HEK293 (cell line): ENCODE results near the gene PDGFD.

ENCODE experiments used
- CTCF ChIA-PET: fragments of 350-600 bp; formaldehyde crosslinking; extraction: SDS; loops from one replicate; lab custom pipeline; 2021; ENCODE audit warnings: antibody characterized with exemption; lab: Yijun Ruan, JAX
- POLR2A ChIA-PET: fragments of 300-600 bp; formaldehyde crosslinking; extraction: SDS; loops from one replicate; lab custom pipeline; 2020; ENCODE audit warnings: antibody characterized with exemption, inconsistent platforms; lab: Yijun Ruan, JAX
- H3K27ac ChIP-seq: fragments of 200-500 bp; sonication (Bioruptor generic); 2 replicates; pipeline ENCODE4 v1.5.1; 2014; ENCODE audit warnings: low read depth, low read length, control low read depth, inconsistent platforms; ENCODE audit errors: extremely low read depth
- H3K36me3 ChIP-seq, 2 experiments: fragments of 200-500 bp in 1 of 2; sonication (Bioruptor generic) in 1 of 2; 1 replicate in 1 of 2; 2 replicates in 1 of 2; pipeline ENCODE4 v1.5.1; 2014 to 2017; ENCODE audit warnings: inconsistent platforms in 2 of 2, low read length in 2 of 2; ENCODE audit not compliant: control insufficient read depth in 2 of 2, insufficient read depth in 1 of 2
- H3K4me1 ChIP-seq: fragments of 200-500 bp; sonication (Bioruptor generic); 2 replicates; pipeline ENCODE4 v1.5.1; 2014; ENCODE audit warnings: mild to moderate bottlenecking, low read length, inconsistent platforms; ENCODE audit not compliant: control insufficient read depth, insufficient read depth
- H3K4me3 ChIP-seq: 2 replicates; pipeline ENCODE4 v1.5.1; 2011; ENCODE audit warnings: low read depth, mild to moderate bottlenecking, control low read depth, low read length, moderate library complexity
- H3K9me3 ChIP-seq: fragments of 200-500 bp; sonication (Bioruptor generic); 2 replicates; pipeline ENCODE4 v1.5.1; 2014; ENCODE audit warnings: low read depth, low read length, inconsistent platforms; ENCODE audit not compliant: control insufficient read depth, insufficient read depth
- CTCF ChIP-seq: fragments of 450-650 bp; formaldehyde crosslinking; IDR thresholded peaks from 2 replicates; pipeline ENCODE4 v1.5.1; 2016; ENCODE audit warnings: missing biosample characterization, missing genetic modification characterization
- KLF17 ChIP-seq: fragments of 450-650 bp; formaldehyde crosslinking; IDR thresholded peaks from 2 replicates; pipeline ENCODE4 v1.5.1; 2016; ENCODE audit warnings: missing biosample characterization, missing genetic modification characterization
- KLF7 ChIP-seq: fragments of 450-650 bp; formaldehyde crosslinking; IDR thresholded peaks from 2 replicates; pipeline ENCODE4 v1.5.1; 2016; ENCODE audit warnings: missing biosample characterization, missing genetic modification characterization, borderline replicate concordance
- TRIM28 ChIP-seq: IDR thresholded peaks from 2 replicates; pipeline ENCODE4 v1.6.1; 2011; ENCODE audit warnings: low read length, control low read depth, borderline replicate concordance
- TSHZ1 ChIP-seq: fragments of 450-650 bp; formaldehyde crosslinking; IDR thresholded peaks from 2 replicates; pipeline ENCODE4 v1.5.1; 2016; ENCODE audit warnings: missing biosample characterization, missing genetic modification characterization, borderline replicate concordance
- ZBTB7A ChIP-seq: fragments of 450-650 bp; formaldehyde crosslinking; IDR thresholded peaks from 2 replicates; pipeline ENCODE4 v1.5.1; 2016; ENCODE audit warnings: low read depth, missing biosample characterization, missing genetic modification characterization
- ZEB2 ChIP-seq: fragments of 450-650 bp; formaldehyde crosslinking; IDR thresholded peaks from 2 replicates; pipeline ENCODE4 v1.5.1; 2016; ENCODE audit warnings: missing biosample characterization, missing genetic modification characterization
- ZNF221 ChIP-seq: fragments of 450-650 bp; formaldehyde crosslinking; IDR thresholded peaks from 2 replicates; pipeline ENCODE4 v1.5.1; 2017; ENCODE audit warnings: missing biosample characterization, missing genetic modification characterization, borderline replicate concordance
- ZNF274 ChIP-seq, 2 experiments: fragments of 200-500 bp in 1 of 2; fragments of 450-650 bp in 1 of 2; sonication (Bioruptor generic) in 1 of 2; formaldehyde crosslinking in 1 of 2; IDR thresholded peaks; 2 replicates each; pipeline versions ENCODE4 v1.5.1 to v1.6.1; 2014 to 2016; ENCODE audit warnings: borderline replicate concordance in 1 of 2, inconsistent platforms in 1 of 2, low read length in 1 of 2, missing biosample characterization in 1 of 2, missing genetic modification characterization in 1 of 2
- ZNF280C ChIP-seq: fragments of 450-650 bp; formaldehyde crosslinking; IDR thresholded peaks from 2 replicates; pipeline ENCODE4 v1.5.1; 2016; ENCODE audit warnings: missing biosample characterization, missing genetic modification characterization
- ZNF449 ChIP-seq: fragments of 450-650 bp; formaldehyde crosslinking; IDR thresholded peaks from 2 replicates; pipeline ENCODE4 v1.5.1; 2017; ENCODE audit warnings: missing biosample characterization, mild to moderate bottlenecking, missing genetic modification characterization, moderate library complexity
- ZNF514 ChIP-seq: fragments of 450-650 bp; formaldehyde crosslinking; IDR thresholded peaks from 2 replicates; pipeline ENCODE4 v1.5.1; 2016; ENCODE audit warnings: missing biosample characterization, missing genetic modification characterization
- ZNF529 ChIP-seq: fragments of 450-650 bp; formaldehyde crosslinking; IDR thresholded peaks from 2 replicates; pipeline ENCODE4 v1.5.1; 2017; ENCODE audit warnings: missing genetic modification characterization, missing biosample characterization; ENCODE audit not compliant: insufficient replicate concordance
- ZNF558 ChIP-seq: fragments of 450-650 bp; formaldehyde crosslinking; IDR thresholded peaks from 2 replicates; pipeline ENCODE4 v1.5.1; 2016; ENCODE audit warnings: missing biosample characterization, missing genetic modification characterization
- ZNF610 ChIP-seq: fragments of 450-650 bp; formaldehyde crosslinking; IDR thresholded peaks from 2 replicates; pipeline ENCODE4 v1.5.1; 2016; ENCODE audit warnings: missing biosample characterization, missing genetic modification characterization, borderline replicate concordance
- ZNF658 ChIP-seq: fragments of 450-650 bp; formaldehyde crosslinking; IDR thresholded peaks from 2 replicates; pipeline ENCODE4; 2016; ENCODE audit warnings: missing biosample characterization, missing genetic modification characterization
- ZNF664 ChIP-seq: fragments of 450-650 bp; formaldehyde crosslinking; IDR thresholded peaks from 2 replicates; pipeline ENCODE4 v1.5.1; 2016; ENCODE audit warnings: missing biosample characterization, missing genetic modification characterization
- ZNF776 ChIP-seq: fragments of 450-650 bp; formaldehyde crosslinking; IDR thresholded peaks from 2 replicates; pipeline ENCODE4 v1.5.0; 2017; ENCODE audit warnings: missing biosample characterization, missing genetic modification characterization, borderline replicate concordance
- ZNF792 ChIP-seq: fragments of 450-650 bp; formaldehyde crosslinking; IDR thresholded peaks from 2 replicates; pipeline ENCODE4 v1.5.1; 2016; ENCODE audit warnings: missing biosample characterization, missing genetic modification characterization
- ZNF830 ChIP-seq: fragments of 450-650 bp; IDR thresholded peaks from 2 replicates; pipeline ENCODE4 v1.5.0; 2018; ENCODE audit warnings: missing biosample characterization, missing genetic modification characterization, low read depth, mild to moderate bottlenecking, moderate library complexity
- ZNF843 ChIP-seq: fragments of 450-650 bp; formaldehyde crosslinking; IDR thresholded peaks from 2 replicates; pipeline ENCODE4 v1.5.1; 2016; ENCODE audit warnings: missing biosample characterization, missing genetic modification characterization

PDGFD gene

GRCh38 chr11:104105155-104105554 is 58.8 kb downstream of the PDGFD start (continued):
- TF ChIP-seq TSHZ1 (tag by site-specific recombination) (no peak), ZNF529 (tag by site-specific recombination) (no peak), CTCF (no peak), ZNF658 (tag by site-specific recombination) (no peak), ZNF221 (tag by site-specific recombination) (no peak), ZBTB7A (tag by site-specific recombination) (no peak), ZNF792 (tag by site-specific recombination) (no peak), TRIM28 (no peak), KLF7 (tag by site-specific recombination) (no peak), ZNF664 (tag by site-specific recombination) (0 out of 2 replicates have a peak, but pooled peaks have one; percentile 7), ZNF776 (no peak), ZNF280C (tag by site-specific recombination) (no peak), ZNF514 (tag by site-specific recombination) (no peak), ZNF830 (tag by site-specific recombination) (no peak), ZNF558 (no peak), ZNF274 (IDR thresholded peaks at IDR 0.05; ENCODE audit: low read length) (no peak), ZNF274 (tag by site-specific recombination; IDR thresholded peaks at IDR 0.05; ENCODE audit: borderline replicate concordance) (no peak), ZEB2 (no peak), KLF17 (tag by site-specific recombination) (no peak), ZNF843 (0 out of 2 replicates have a peak, but pooled peaks have one; percentile 18)

GRCh38 chr11:104104664-104105063 is 59.3 kb downstream of the PDGFD start:
- Histone ChIP-seq H3K36me3 (no peaks in the 10 kb centered on the region), H3K4me3 (no peak overlapping the region), H3K27ac (no peak overlapping the region), H3K9me3 (no peaks in the 10 kb centered on the region), H3K4me1 (peaks cover 3% of the 10 kb centered on the region; the same call in 1 of the 2 replicates)
- TF ChIP-seq ZNF449 (tag by site-specific recombination) (no peak), ZNF610 (tag by site-specific recombination) (no peak)
- POLR2A ChIA-PET, result no interaction called here
- CTCF ChIA-PET, result interaction anchor here (0.5 to 0.6 kb wide), 2 partner anchors 51 to 185 kb away, joined by 3 read pairs; no protein-coding TSS in a partner anchor
